ENCODE measurements around the gene SYT2.

SYT2 gene

GRCh38 chr1:202643397-202644218 lies 66.6 kb downstream of the SYT2 start:
- H3F3A ChIP-seq (ENCODE audit: control insufficient read depth, insufficient read depth), result no peaks in the 10 kb centered on the region

DNA sequence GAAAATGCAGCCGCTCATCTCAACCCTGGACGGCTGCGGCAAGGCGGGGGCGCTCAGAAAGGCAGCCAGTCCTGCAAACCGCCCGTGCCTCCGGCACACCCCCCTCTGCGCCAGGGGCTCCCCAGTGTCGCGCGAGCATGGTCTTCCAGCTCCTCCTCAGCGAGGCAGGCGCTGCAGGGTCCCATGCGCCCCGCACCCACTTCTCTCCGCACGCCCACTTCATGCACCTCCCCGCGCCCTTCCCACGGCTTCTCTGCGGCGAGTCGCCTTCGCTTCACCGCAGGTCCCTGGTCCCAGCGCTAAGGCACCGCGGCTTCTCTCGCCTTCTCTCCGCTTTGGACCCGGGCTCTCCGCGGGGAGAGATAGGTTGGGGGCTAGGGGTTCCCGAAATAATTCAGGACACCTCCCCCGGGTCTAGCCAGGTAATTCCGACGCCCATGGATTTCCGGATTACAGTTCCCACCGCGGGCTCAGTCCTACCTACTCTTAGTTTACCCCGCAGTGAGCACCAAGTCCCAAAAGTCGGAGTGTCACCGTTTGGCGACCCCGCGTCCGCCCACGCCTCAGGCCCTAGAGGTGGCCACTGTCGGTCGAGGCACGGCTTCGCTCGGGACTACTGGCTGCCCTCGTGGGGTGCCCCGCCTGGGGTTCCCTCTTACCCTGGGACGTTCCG lies 67.5 kb downstream of the SYT2 start:
- H3K27ac ChIP-seq (ENCODE audit: low read depth, low read length), result no peak overlapping the region
- H3K27me3 ChIP-seq (ENCODE audit: control insufficient read depth, low read length), result peaks cover 58% of the 10 kb centered on the region
- H3F3A ChIP-seq (ENCODE audit: control insufficient read depth, insufficient read depth), result no peaks in the 10 kb centered on the region
- no peaks in the 10 kb centered on the region for H3K9me2 ChIP-seq (replicated peaks; ENCODE audit: control insufficient read depth, low read length)
- TF ChIP-seq EZH2phosphoT487 (IDR thresholded peaks at IDR 0.05; ENCODE audit: borderline replicate concordance, low read length), result no peak
- TF ChIP-seq, protein P1, sequence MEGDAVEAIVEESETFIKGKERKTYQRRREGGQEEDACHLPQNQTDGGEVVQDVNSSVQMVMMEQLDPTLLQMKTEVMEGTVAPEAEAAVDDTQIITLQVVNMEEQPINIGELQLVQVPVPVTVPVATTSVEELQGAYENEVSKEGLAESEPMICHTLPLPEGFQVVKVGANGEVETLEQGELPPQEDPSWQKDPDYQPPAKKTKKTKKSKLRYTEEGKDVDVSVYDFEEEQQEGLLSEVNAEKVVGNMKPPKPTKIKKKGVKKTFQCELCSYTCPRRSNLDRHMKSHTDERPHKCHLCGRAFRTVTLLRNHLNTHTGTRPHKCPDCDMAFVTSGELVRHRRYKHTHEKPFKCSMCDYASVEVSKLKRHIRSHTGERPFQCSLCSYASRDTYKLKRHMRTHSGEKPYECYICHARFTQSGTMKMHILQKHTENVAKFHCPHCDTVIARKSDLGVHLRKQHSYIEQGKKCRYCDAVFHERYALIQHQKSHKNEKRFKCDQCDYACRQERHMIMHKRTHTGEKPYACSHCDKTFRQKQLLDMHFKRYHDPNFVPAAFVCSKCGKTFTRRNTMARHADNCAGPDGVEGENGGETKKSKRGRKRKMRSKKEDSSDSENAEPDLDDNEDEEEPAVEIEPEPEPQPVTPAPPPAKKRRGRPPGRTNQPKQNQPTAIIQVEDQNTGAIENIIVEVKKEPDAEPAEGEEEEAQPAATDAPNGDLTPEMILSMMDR (IDR thresholded peaks at IDR 0.05; ENCODE audit: low read depth, low read length, poor library complexity, severe bottlenecking), result no peak
- H3K79me2 ChIP-seq (ENCODE audit: control insufficient read depth, low read length), result no peaks in the 10 kb centered on the region
- H3K4me1 ChIP-seq (ENCODE audit: control insufficient read depth, low read length), result no peaks in the 10 kb centered on the region
- no peak overlapping the region for H3K4me2 ChIP-seq (ENCODE audit: low read length)
- H3K9me3 ChIP-seq (ENCODE audit: control insufficient read depth, insufficient read depth, low read length), result no peaks in the 10 kb centered on the region
- no peak overlapping the region for H3K4me3 ChIP-seq (ENCODE audit: low read length)
- H4K20me1 ChIP-seq (ENCODE audit: control insufficient read depth, insufficient read depth, low read depth, low read length), result 0 out of 2 replicates have a peak, but pooled peaks cover 2% of the 10 kb centered on the region
- no peaks in the 10 kb centered on the region for H3K36me3 ChIP-seq (ENCODE audit: control insufficient read depth, low read length)

More at GRCh38 chr1:202643397-202644218, 66.6 kb downstream of the SYT2 start:
- H3K27ac ChIP-seq (ENCODE audit: low read depth, low read length), result no peak overlapping the region
- no peaks in the 10 kb centered on the region for H3K9me2 ChIP-seq (replicated peaks; ENCODE audit: control insufficient read depth, low read length)
- H3K36me3 ChIP-seq (ENCODE audit: control insufficient read depth, low read length), result no peaks in the 10 kb centered on the region
- H3K4me2 ChIP-seq (ENCODE audit: low read length), result no peak overlapping the region
- peaks cover 54% of the 10 kb centered on the region for H3K27me3 ChIP-seq (ENCODE audit: control insufficient read depth, low read length)
- no peaks in the 10 kb centered on the region for H3K79me2 ChIP-seq (ENCODE audit: control insufficient read depth, low read length)
- no peak overlapping the region for H3K4me3 ChIP-seq (ENCODE audit: low read length)
- no peaks in the 10 kb centered on the region for H3K4me1 ChIP-seq (ENCODE audit: control insufficient read depth, low read length)
- TF ChIP-seq, protein P1 (IDR thresholded peaks at IDR 0.05; ENCODE audit: low read depth, low read length, poor library complexity, severe bottlenecking), result no peak
- TF ChIP-seq EZH2phosphoT487 (IDR thresholded peaks at IDR 0.05; ENCODE audit: borderline replicate concordance, low read length), result peak; percentile 70; the same call in 1 of the 2 replicates
- H3K9me3 ChIP-seq (ENCODE audit: control insufficient read depth, insufficient read depth, low read length), result no peaks in the 10 kb centered on the region
- 0 out of 2 replicates have a peak, but pooled peaks cover 3% of the 10 kb centered on the region for H4K20me1 ChIP-seq (ENCODE audit: control insufficient read depth, insufficient read depth, low read depth, low read length)

- peaks cover 53% of the 10 kb centered on the region for H3K27me3 ChIP-seq (ENCODE audit: control insufficient read depth, low read length)
- H3K79me2 ChIP-seq (ENCODE audit: control insufficient read depth, low read length), result no peaks in the 10 kb centered on the region
- H3K4me1 ChIP-seq (ENCODE audit: control insufficient read depth, low read length), result no peaks in the 10 kb centered on the region
- H4K20me1 ChIP-seq (ENCODE audit: control insufficient read depth, insufficient read depth, low read depth, low read length), result no peaks in the 10 kb centered on the region
- no peaks in the 10 kb centered on the region for H3K9me3 ChIP-seq (ENCODE audit: control insufficient read depth, insufficient read depth, low read length)
- H3K27ac ChIP-seq (ENCODE audit: low read depth, low read length), result no peak overlapping the region
- H3F3A ChIP-seq (ENCODE audit: control insufficient read depth, insufficient read depth), result no peaks in the 10 kb centered on the region
- H3K9me2 ChIP-seq (replicated peaks; ENCODE audit: control insufficient read depth, low read length), result no peaks in the 10 kb centered on the region
- no peak overlapping the region for H3K4me3 ChIP-seq (ENCODE audit: low read length)
- no peak for TF ChIP-seq EZH2phosphoT487 (IDR thresholded peaks at IDR 0.05; ENCODE audit: borderline replicate concordance, low read length)
- TF ChIP-seq, protein P1 (IDR thresholded peaks at IDR 0.05; ENCODE audit: low read depth, low read length, poor library complexity, severe bottlenecking), result no peak
- no peaks in the 10 kb centered on the region for H3K36me3 ChIP-seq (ENCODE audit: control insufficient read depth, low read length)
- no peak overlapping the region for H3K4me2 ChIP-seq (ENCODE audit: low read length)
Observed at GRCh38 chr1:202642212-202642611, 68.0 kb downstream of the SYT2 start.

Measured in DOHH2 (cell line).